ENCODE measurements around the gene SLA2. TPM values are rescaled to one million over a fixed set of nuclear protein-coding genes. Genes with fewer than 3 reads are reported as not detected.

Gene SLA2
- total and polyA plus RNA-seq, 2 of the 4 experiments (the other 2 are of a cell fraction), result 0.03 TPM; not detected in 1

GRCh38 chr20:36686504-36686903 lies 40.5 kb upstream of the SLA2 start:
- no peak for ATAC-seq (ENCODE audit: low read depth)
- Histone ChIP-seq H3K9me3 (ENCODE audit: control insufficient read depth, insufficient read depth, low read length) (no peaks in the 10 kb centered on the region), H3K56ac (ENCODE audit: extremely low read depth, insufficient read depth, low read length) (no peak overlapping the region), H4K5ac (ENCODE audit: low read depth, low read length) (no peak overlapping the region), H3K9ac (ENCODE audit: low read depth, low read length) (no peak overlapping the region), H3K18ac (ENCODE audit: low read depth, low read length) (no peak overlapping the region), H3K14ac (replicated peaks; ENCODE audit: low read depth, low read length) (no peak overlapping the region), H2BK20ac (ENCODE audit: low read depth, low read length) (no peak overlapping the region), H3K4me1 (ENCODE audit: control insufficient read depth, insufficient read depth, low read length) (no peaks in the 10 kb centered on the region), H4K8ac (ENCODE audit: low read depth in 2 of 2, low read length in 2 of 2) (no peak overlapping the region), H3K4me2 (ENCODE audit: low read depth, low read length) (no peak overlapping the region), H4K20me1 (ENCODE audit: insufficient read depth, low read length) (no peaks in the 10 kb centered on the region), H3K4ac (ENCODE audit: low read depth, low read length) (no peak overlapping the region), H2AFZ (replicated peaks; ENCODE audit: low read length, poor library complexity) (no peak overlapping the region), H2AK5ac (ENCODE audit: low read depth, low read length) (no peak overlapping the region), H3K23ac (ENCODE audit: low read depth, low read length) (no peak overlapping the region), H2BK120ac (ENCODE audit: low read depth, low read length) (no peak overlapping the region), H3K27ac (ENCODE audit: insufficient read depth, low read length) (no peak overlapping the region), H3K4me3 (ENCODE audit: insufficient read depth, low read depth, low read length) (no peak overlapping the region), H2AK9ac (replicated peaks; ENCODE audit: low read depth, low read length, poor library complexity) (no peak overlapping the region), H2BK15ac (ENCODE audit: low read depth, low read length) (no peak overlapping the region), H3K27me3 (ENCODE audit: control insufficient read depth, insufficient read depth, low read length) (no peaks in the 10 kb centered on the region), H3K36me3 (ENCODE audit: control insufficient read depth, insufficient read depth, low read length) (peaks cover 14% of the 10 kb centered on the region), H3K79me1 (ENCODE audit: low read depth in 1 of 2, low read length in 2 of 2) (no peaks in the 10 kb centered on the region), H3K9me1 (ENCODE audit: insufficient read depth, low read length) (no peaks in the 10 kb centered on the region), H2BK5ac (ENCODE audit: low read depth, low read length, poor library complexity, severe bottlenecking) (no peak overlapping the region), H4K91ac (ENCODE audit: insufficient read depth, low read depth, low read length) (no peak overlapping the region)
- TF ChIP-seq CEBPB (IDR thresholded peaks at IDR 0.05; ENCODE audit: low read depth, low read length) (no peak), BHLHE40 (IDR thresholded peaks at IDR 0.05; ENCODE audit: low read depth, low read length) (no peak), RFX5 (IDR thresholded peaks at IDR 0.05; ENCODE audit: low read depth, low read length) (no peak), FOS (IDR thresholded peaks at IDR 0.05; ENCODE audit: low read depth, low read length) (no peak), RAD21 (IDR thresholded peaks at IDR 0.05; ENCODE audit: low read length) (no peak), MAFK (IDR thresholded peaks at IDR 0.05; ENCODE audit: low read depth, low read length) (no peak), USF2 (IDR thresholded peaks at IDR 0.05; ENCODE audit: low read depth, low read length) (no peak), CHD1 (IDR thresholded peaks at IDR 0.05; ENCODE audit: low read depth, low read length) (no peak)
- WGBS, 2 experiments (ENCODE audit: extremely low coverage in 2 of 2, insufficient read length in 1 of 2), result no CpG with 5 or more reads among the region's 2 CpGs
- ChIA-PET CTCF (no interaction called here), POLR2A (ENCODE audit: unreplicated experiment) (no interaction called here)
- in situ Hi-C loops (cut with MboI; ENCODE audit: low sequenced_read_pairs), result no loop called here
- no TSS peak for BruUV-seq (replicated peaks)
- intact Hi-C loops (cut with micrococcal nuclease), result no loop called here
- no peak for DNase-seq
- dilution Hi-C loops (cut with HindIII; ENCODE audit: low sequenced_read_pairs, unreplicated experiment), result no loop called here

Measured in IMR-90 (cell line).